ENCODE data around the gene SLC6A3. TPM values are rescaled to one million over a fixed set of nuclear protein-coding genes. Genes with fewer than 3 reads are reported as not detected.

SLC6A3 gene
- total RNA-seq, 2 donors from 2014 or later: 0.18 TPM; not detected in 1

GRCh38 chr5:1416856-1417469, 28.3 kb downstream of the SLC6A3 start:
- no peak overlapping the region for H3K4me3 Mint-ChIP-seq
- no peaks in the 10 kb centered on the region for H3K27me3 ChIP-seq (ENCODE audit: control insufficient read depth, insufficient read depth, low read length, poor library complexity, severe bottlenecking)
- no peak for DNase-seq
- H3K36me3 ChIP-seq (ENCODE audit: control insufficient read depth, insufficient read depth, low read length): no peaks in the 10 kb centered on the region
- H3K27ac Mint-ChIP-seq: no peak overlapping the region
- no peak overlapping the region for H3K4me3 ChIP-seq (ENCODE audit: low read length)
- H3K36me3 Mint-ChIP-seq (ENCODE audit: low read depth): no peaks in the 10 kb centered on the region
- peaks cover 3% of the 10 kb centered on the region for H3K27me3 Mint-ChIP-seq (ENCODE audit: insufficient read depth)
- no peak for TF ChIP-seq CTCF (conservative IDR thresholded peaks at IDR 0.05)
- no peaks in the 10 kb centered on the region for H3K9me3 ChIP-seq (ENCODE audit: control insufficient read depth, low read length)
- H3K9ac ChIP-seq (ENCODE audit: extremely low read depth, low read length, poor library complexity, severe bottlenecking): no peak overlapping the region
- no peaks in the 10 kb centered on the region for H3K4me1 Mint-ChIP-seq
- no peaks in the 10 kb centered on the region for H3K4me1 ChIP-seq (ENCODE audit: control insufficient read depth, insufficient read depth, low read length)
- H3K9me3 Mint-ChIP-seq: no peaks in the 10 kb centered on the region
- H3K27ac ChIP-seq (ENCODE audit: low read depth, low read length): no peak overlapping the region
- WGBS, 2 experiments (ENCODE audit: insufficient coverage in 1 of 2, insufficient read length in 1 of 2): 87 to 90% methylated on average over 7 to 12 of the region's 12 CpGs

GRCh38 chr5:1415626-1416360, 29.4 kb downstream of the SLC6A3 start:
- H3K27me3 Mint-ChIP-seq (ENCODE audit: insufficient read depth): peaks cover 1% of the 10 kb centered on the region

GRCh38 chr5:1415059-1415425, 30.2 kb downstream of the SLC6A3 start:
- 84 to 90% methylated on average over 7 to 13 of the region's 13 CpGs for WGBS, 2 experiments (ENCODE audit: insufficient coverage in 1 of 2, insufficient read length in 1 of 2)

More at GRCh38 chr5:1415626-1416360, 29.4 kb downstream of the SLC6A3 start:
- Histone ChIP-seq H3K9me3 (ENCODE audit: control insufficient read depth, low read length) (no peaks in the 10 kb centered on the region), H3K4me3 (ENCODE audit: low read length) (no peak overlapping the region), H3K27me3 (ENCODE audit: control insufficient read depth, insufficient read depth, low read length, poor library complexity, severe bottlenecking) (no peaks in the 10 kb centered on the region), H3K36me3 (ENCODE audit: control insufficient read depth, insufficient read depth, low read length) (no peaks in the 10 kb centered on the region), H3K4me1 (ENCODE audit: control insufficient read depth, insufficient read depth, low read length) (no peaks in the 10 kb centered on the region), H3K9ac (ENCODE audit: extremely low read depth, low read length, poor library complexity, severe bottlenecking) (no peak overlapping the region), H3K27ac (ENCODE audit: low read depth, low read length) (no peak overlapping the region)
- no peak for TF ChIP-seq CTCF (conservative IDR thresholded peaks at IDR 0.05)
- H3K4me1 Mint-ChIP-seq: no peaks in the 10 kb centered on the region
- no peak overlapping the region for H3K27ac Mint-ChIP-seq
- no peak overlapping the region for H3K4me3 Mint-ChIP-seq
- WGBS, 2 experiments (ENCODE audit: insufficient coverage in 1 of 2, insufficient read length in 1 of 2): 86 to 90% methylated on average over 13 to 22 of the region's 22 CpGs
- H3K36me3 Mint-ChIP-seq (ENCODE audit: low read depth): no peaks in the 10 kb centered on the region
- no peaks in the 10 kb centered on the region for H3K9me3 Mint-ChIP-seq
- DNase-seq: no peak

More at GRCh38 chr5:1415059-1415425, 30.2 kb downstream of the SLC6A3 start:
- no peaks in the 10 kb centered on the region for H3K27me3 Mint-ChIP-seq (ENCODE audit: insufficient read depth)
- H3K4me3 Mint-ChIP-seq: no peak overlapping the region
- no peak for TF ChIP-seq CTCF (conservative IDR thresholded peaks at IDR 0.05)
- H3K36me3 ChIP-seq (ENCODE audit: control insufficient read depth, insufficient read depth, low read length): no peaks in the 10 kb centered on the region
- H3K27ac ChIP-seq (ENCODE audit: low read depth, low read length): no peak overlapping the region
- no peak overlapping the region for H3K27ac Mint-ChIP-seq
- H3K4me1 ChIP-seq (ENCODE audit: control insufficient read depth, insufficient read depth, low read length): no peaks in the 10 kb centered on the region
- H3K36me3 Mint-ChIP-seq (ENCODE audit: low read depth): no peaks in the 10 kb centered on the region
- no peaks in the 10 kb centered on the region for H3K27me3 ChIP-seq (ENCODE audit: control insufficient read depth, insufficient read depth, low read length, poor library complexity, severe bottlenecking)
- H3K4me3 ChIP-seq (ENCODE audit: low read length): no peak overlapping the region
- no peaks in the 10 kb centered on the region for H3K9me3 Mint-ChIP-seq
- H3K9me3 ChIP-seq (ENCODE audit: control insufficient read depth, low read length): no peaks in the 10 kb centered on the region
- H3K9ac ChIP-seq (ENCODE audit: extremely low read depth, low read length, poor library complexity, severe bottlenecking): no peak overlapping the region
- no peaks in the 10 kb centered on the region for H3K4me1 Mint-ChIP-seq
- DNase-seq: no peak
